HepG2 (cell line): Measurements from ENCODE around the gene C12orf43. TPM values are rescaled to one million over a fixed set of nuclear protein-coding genes. Genes with fewer than 3 reads are reported as not detected.

Experiments used
- EHMT2 ChIP-seq: fragments of 200-600 bp; sonication (generic); IDR thresholded peaks from 2 replicates; pipeline ENCODE4 v1.7.0; 2017; ENCODE audit warnings: antibody characterized with exemption, low read depth, low read length, borderline replicate concordance
- FOXP1 ChIP-seq, 2 experiments: fragments of 450-650 bp in 1 of 2; IDR thresholded peaks; 2 replicates each; pipeline ENCODE4 v1.6.1; 2017 to 2018; ENCODE audit warnings: antibody characterized with exemption in 1 of 2
- HCFC1 ChIP-seq: fragments of 150-350 bp; IDR thresholded peaks from 2 replicates; pipeline ENCODE4 v1.6.1; 2014; ENCODE audit warnings: low read depth, low read length
- HHEX ChIP-seq: IDR thresholded peaks from 2 replicates; pipeline ENCODE4 v1.6.1; 2016; ENCODE audit warnings: control low read depth
- HMGXB3 ChIP-seq: sonication (generic); formaldehyde crosslinking; IDR thresholded peaks from 2 replicates; pipeline ENCODE4 v1.4.0; 2020; ENCODE audit warnings: missing genetic modification reagents, borderline replicate concordance
- HMGXB4 ChIP-seq, 2 experiments: sonication (generic) in 1 of 2; formaldehyde crosslinking in 1 of 2; IDR thresholded peaks; 2 replicates each; pipeline versions ENCODE4 v1.4.0 to v1.6.1; 2018 to 2020; ENCODE audit warnings: missing genetic modification reagents in 2 of 2, borderline replicate concordance in 1 of 2, low read depth in 1 of 2, mild to moderate bottlenecking in 1 of 2, missing biosample characterization in 1 of 2
- HNF4A ChIP-seq: sonication (generic); formaldehyde crosslinking; IDR thresholded peaks from 2 replicates; pipeline ENCODE4 v1.4.0; 2020; ENCODE audit warnings: missing genetic modification reagents
- JUN ChIP-seq: sonication (generic); formaldehyde crosslinking; IDR thresholded peaks from 2 replicates; pipeline ENCODE4 v1.4.0; 2020; ENCODE audit warnings: mild to moderate bottlenecking, missing genetic modification reagents
- PHF21A ChIP-seq: sonication (generic); formaldehyde crosslinking; IDR thresholded peaks from 2 replicates; pipeline ENCODE4 v1.5.0; 2020; ENCODE audit warnings: mild to moderate bottlenecking, missing genetic modification reagents
- RCOR2 ChIP-seq: IDR thresholded peaks from 2 replicates; pipeline ENCODE4 v1.6.1; 2016; ENCODE audit warnings: missing biosample characterization, missing genetic modification reagents
- REPIN1 ChIP-seq: sonication (generic); formaldehyde crosslinking; IDR thresholded peaks from 2 replicates; pipeline ENCODE4 v1.8.0; 2022; ENCODE audit warnings: missing genetic modification reagents, low read depth, mild to moderate bottlenecking, borderline replicate concordance
- SOX6 ChIP-seq, 2 experiments: fragments of 450-650 bp in 1 of 2; sonication (generic) in 1 of 2; formaldehyde crosslinking in 1 of 2; IDR thresholded peaks; 2 replicates each; pipeline versions ENCODE4 v1.4.0 to v1.6.1; 2017 to 2020; ENCODE audit warnings: antibody characterized with exemption in 1 of 2, mild to moderate bottlenecking in 1 of 2, missing genetic modification reagents in 1 of 2
- THRA ChIP-seq: sonication (generic); formaldehyde crosslinking; IDR thresholded peaks from 2 replicates; pipeline ENCODE4 v1.4.0; 2020; ENCODE audit warnings: missing genetic modification reagents, borderline replicate concordance
- ZNF264 ChIP-seq: sonication (generic); formaldehyde crosslinking; IDR thresholded peaks from 2 replicates; pipeline ENCODE4 v1.4.0; 2020; ENCODE audit warnings: missing genetic modification reagents
- ZNF710 ChIP-seq: sonication (generic); formaldehyde crosslinking; IDR thresholded peaks from 2 replicates; pipeline ENCODE4 v1.5.0; 2020; ENCODE audit warnings: mild to moderate bottlenecking, missing genetic modification reagents, borderline replicate concordance
- ZNF788 ChIP-seq: sonication (generic); formaldehyde crosslinking; IDR thresholded peaks from 2 replicates; pipeline ENCODE4 v1.5.0; 2020; ENCODE audit warnings: mild to moderate bottlenecking, missing genetic modification reagents, borderline replicate concordance
- polyA plus RNA-seq, 8 experiments: library from polyadenylated mRNA; depleted of rRNA in 3 of 8; stranded (reverse) in 7 of 8; unstranded in 1 of 8; fragments of >200 nt; fragmentation: Illumina TruSeq in 4 of 8; extraction: Trizol in 4 of 8; gene quantifications; 2 replicates each; pipeline versions ENCODE4 v1.2.1 to v1.2.3, GENCODE V29; 2011 to 2016; ENCODE audit warnings: low read depth in 4 of 8, missing spikeins in 1 of 8, mixed read lengths in 1 of 8; ENCODE audit not compliant: insufficient read depth in 1 of 8
- total RNA-seq, 5 experiments: library from RNA; depleted of rRNA; stranded (reverse); fragments of >200 nt; fragmentation: Illumina TruSeq; extraction: Trizol; gene quantifications; 2 replicates each; pipeline ENCODE4 v1.2.3, GENCODE V29; 2016; ENCODE audit warnings: low read depth in 1 of 5

The C12orf43 gene
- total and polyA plus RNA-seq, 2 of the 13 experiments (the other 11 are each of a cell fraction or from before 2014, with no cell fraction given) = 7.9 to 11.1 TPM

GRCh38 chr12:120984351-120984898 lies 31.9 kb downstream of the C12orf43 start (continued):
- TF ChIP-seq ZNF788 (CRISPR knock-in tag) (peak; percentile 25; the same call in 1 of the 2 replicates), JUN (CRISPR knock-in tag) (0 out of 2 replicates have a peak, but pooled peaks have one; percentile 47), ZNF710 (CRISPR knock-in tag) (peak; percentile 96), THRA (peak; percentile 51; the same call in 1 of the 2 replicates), ZNF264 (no peak), EHMT2 (no peak), HNF4A (CRISPR knock-in tag) (peak; percentile 89), SOX6 (IDR thresholded peaks at IDR 0.05) (no peak), SOX6 (CRISPR knock-in tag; IDR thresholded peaks at IDR 0.05) (peak; percentile 71), PHF21A (0 out of 2 replicates have a peak, but pooled peaks have one; percentile 33), REPIN1 (CRISPR knock-in tag) (0 out of 2 replicates have a peak, but pooled peaks have one; percentile 35), FOXP1 (IDR thresholded peaks at IDR 0.05) (no peak), FOXP1 (CRISPR knock-in tag; IDR thresholded peaks at IDR 0.05) (peak; percentile 53; the same call in 1 of the 2 replicates), HMGXB4 (CRISPR knock-in tag; IDR thresholded peaks at IDR 0.05; ENCODE audit: borderline replicate concordance in 1 of 2, low read depth in 1 of 2) (peak in 1 of 2 experiments; percentile 42; a peak in 1 of 4 replicates), HCFC1 (no peak), HHEX (no peak), HMGXB3 (CRISPR knock-in tag) (peak; percentile 55; the same call in 1 of the 2 replicates), RCOR2 (CRISPR knock-in tag) (peak; percentile 80)
